Activated CD4-positive, alpha-beta T cell treated with anti-CD3 and anti-CD28 coated beads, Interleukin-2, amount 50 U/mL, for 48 hours (primary cell): ENCODE results near the gene TSN.
"Not testable (repeated sequence)": the region's sequence is repeated elsewhere in the genome, so short reads cannot be mapped to it uniquely, and the experiment has no call there.

Experiments used
- DNase-seq, 2 experiments: peaks; one replicate each; pipeline ENCODE4 v3.0.0-alpha.2; 2020

TSN gene

DNA sequence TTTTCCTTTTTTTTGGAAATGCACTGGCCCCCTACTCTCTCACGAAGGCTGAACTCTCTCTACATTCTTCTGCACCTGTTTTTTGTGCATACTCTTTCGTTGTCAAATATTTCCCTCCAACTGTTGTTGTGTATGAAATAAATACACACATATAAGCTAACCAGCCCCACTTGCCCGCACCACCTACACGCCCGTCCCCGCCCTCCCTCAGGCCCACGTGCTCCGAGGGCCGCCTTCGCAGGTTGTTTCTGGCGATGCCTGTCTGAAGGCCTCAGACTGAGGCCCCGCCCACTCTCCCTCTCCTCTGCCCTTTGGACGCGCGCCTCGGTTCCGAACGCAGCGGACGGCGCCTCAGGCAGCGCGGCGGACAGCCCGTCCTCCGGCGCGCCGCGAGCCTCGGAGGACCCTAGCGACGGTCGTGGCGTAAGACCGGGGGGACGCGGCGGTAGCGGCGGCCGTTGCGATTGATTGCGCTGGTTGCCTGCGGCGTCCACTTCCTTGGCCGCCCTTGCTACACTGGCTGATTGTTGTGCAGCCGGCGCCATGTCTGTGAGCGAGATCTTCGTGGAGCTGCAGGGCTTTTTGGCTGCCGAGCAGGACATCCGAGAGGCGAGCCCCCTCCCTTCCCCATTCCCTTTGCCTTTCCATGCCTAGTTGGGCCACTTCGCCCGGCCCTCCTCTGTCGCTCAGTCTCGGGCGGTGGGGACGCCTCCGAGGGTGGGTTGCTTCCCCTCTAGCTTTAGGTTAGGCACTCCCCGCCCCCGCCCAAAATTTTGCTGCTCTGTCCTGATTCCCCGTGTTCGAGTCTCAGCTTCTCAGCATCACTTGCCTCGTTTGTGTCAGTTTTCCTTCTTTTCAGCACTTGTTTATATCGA, at the start of gene TSN:
Gene TSN (plus strand): TSS at position 415 of the 875 bp plus-strand sequence. CDS start 129 bp downstream, at position 544.
- peak; percentile 97 to 98 for DNase-seq

DNA sequence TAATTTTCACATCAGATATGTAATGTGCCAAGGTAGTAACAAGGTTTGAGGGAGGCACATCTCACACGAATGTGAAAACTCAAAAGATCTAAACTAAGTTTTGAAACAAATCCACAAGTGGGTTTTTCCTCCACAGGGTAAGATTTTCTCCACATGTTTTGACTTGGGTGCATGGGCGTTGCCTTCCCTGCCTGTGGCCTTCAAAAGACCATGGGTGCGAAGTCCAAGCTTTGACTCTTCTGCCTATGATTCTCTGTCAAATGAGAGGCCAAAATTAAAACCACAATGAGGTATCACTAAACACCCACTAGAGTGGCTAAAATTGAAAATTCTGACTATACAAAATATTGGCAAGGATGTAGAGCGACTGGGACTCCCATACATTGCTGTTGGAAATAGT, 49.5 kb upstream of the TSN start:
- no peak for DNase-seq

DNA sequence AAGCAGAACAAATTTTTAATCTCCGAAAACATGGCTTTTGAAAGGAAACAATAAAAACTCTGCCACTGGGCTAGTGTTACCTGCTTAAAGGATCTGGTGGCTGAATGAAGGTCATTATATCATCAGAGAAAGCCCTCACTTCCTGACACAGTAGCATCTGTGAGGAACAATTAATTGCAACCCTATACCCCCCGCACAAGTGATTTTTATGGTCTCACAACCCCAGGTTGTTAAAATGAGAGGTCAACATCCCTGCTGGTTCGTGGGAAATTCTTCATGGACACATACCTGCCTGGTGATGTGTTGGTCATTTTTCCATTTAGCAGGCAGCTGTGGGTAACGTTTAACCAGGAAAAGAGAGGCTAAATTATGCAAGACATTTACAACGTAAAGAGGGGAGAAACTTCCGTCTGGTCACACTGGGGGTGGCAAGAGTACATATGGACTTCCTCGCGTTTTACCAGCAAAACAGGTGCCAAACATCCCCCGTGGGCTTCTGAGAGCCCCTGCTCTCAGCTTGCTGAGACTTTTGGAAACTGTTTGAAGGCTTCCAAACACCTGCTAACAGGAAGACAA, 48.0 kb upstream of the TSN start:
- DNase-seq = no peak

DNA sequence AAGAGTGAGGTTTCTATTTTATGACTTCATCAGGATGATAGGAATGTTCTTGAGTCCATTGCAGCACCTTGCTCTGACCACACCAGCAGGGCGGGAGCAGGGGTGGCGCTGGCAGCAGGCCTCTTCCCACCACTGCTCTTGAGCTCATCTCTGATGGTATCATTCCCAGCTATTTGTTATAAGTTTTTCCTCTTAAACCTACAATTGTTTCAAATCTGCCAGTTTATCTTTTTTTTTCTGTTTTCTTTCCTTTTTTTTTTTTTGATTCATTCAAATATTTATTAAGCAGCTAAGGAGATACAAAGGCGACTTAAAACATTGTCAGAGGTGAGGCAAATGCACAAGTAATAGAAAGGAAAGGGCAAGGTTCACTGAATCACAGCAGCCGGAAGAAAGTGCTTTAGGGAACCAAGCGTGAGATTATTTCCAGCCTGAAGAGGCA, 47.5 kb upstream of the TSN start:
- DNase-seq = no peak

DNA sequence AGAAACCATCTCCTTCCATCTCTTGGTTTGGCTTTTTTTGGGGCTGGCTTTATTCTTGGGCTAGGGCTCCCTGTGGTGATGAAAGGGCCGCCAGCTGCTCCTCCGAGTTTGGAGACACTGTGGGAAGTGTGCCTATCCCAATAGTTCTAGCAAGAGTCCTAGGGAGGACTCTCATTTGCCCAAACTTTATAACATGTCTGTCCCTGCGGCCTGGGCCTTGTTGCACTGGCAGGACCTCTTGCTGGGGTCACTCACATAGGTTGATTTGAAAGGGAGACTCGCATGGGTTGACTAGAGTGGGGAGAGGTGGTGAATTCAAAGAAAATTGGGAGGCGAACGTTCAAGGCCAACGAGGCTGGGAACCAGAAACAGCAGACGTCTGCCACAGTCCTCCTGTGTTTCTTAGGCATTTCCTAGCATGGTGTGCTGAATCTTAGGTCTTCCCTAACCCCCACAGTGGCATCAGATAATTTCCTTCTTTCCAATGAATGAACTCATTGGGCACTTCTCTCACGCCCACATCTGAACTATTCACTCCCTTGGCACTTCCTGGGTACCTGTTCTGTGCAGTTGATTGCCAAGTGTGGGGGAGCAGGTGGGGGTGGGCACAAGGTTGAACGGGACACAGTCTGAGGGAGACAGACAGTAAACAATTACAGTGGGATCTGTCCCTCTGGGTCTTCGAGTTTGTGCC, 45.5 kb upstream of the TSN start:
- DNase-seq = no peak

DNA sequence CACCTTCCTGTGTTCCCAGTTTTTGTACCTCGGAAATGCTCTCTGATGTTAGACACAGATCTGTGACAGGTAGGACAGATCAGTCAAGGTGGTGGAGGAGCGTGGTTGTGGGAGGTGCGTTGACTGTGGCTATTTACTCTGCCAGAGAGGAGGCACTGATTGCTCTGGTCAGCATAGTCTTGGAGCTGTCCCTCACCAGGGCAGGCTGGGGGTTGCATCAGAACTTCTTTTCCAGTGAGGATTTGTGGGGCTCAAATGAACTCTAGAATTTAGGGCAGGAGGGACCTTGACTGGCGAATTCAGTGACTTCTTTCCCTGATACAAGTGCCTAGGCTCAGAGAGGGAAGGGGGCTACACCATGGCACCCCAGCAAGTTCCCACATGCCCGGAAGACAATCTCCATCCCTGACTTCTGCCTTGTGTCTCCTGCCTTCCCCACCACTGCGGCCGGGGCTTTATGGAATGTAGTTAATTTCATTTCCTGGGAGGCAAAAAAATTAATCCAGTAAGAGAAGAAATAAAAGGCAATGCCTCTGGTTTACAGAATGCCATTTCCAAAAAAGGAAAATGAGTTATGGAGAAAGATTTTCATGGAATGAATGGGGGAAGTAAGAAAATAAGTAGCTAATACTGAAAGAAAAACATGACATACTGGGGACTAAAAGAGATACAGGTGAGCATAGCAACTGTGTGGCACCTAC, 44.8 kb upstream of the TSN start:
- no peak for DNase-seq

DNA sequence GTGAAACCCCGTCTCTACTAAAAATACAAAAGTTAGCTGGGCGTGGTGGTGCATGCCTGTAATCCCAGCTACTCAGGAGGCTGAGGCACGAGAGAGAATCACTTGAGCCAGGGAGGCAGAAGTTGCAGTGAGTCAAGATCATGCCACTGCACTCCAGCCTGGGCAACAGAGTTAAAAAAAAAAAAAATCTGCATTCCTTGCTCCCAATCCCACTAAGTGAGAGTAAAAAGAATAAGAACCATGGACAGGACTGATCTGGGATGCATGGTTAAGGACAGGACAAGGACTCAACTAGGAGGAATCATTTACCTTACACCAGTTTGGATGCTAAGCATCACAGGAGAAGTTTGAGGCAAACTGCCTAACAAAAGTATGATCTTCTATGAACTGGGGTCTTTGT, 44.0 kb upstream of the TSN start:
- not testable (repeated sequence) for DNase-seq

DNA sequence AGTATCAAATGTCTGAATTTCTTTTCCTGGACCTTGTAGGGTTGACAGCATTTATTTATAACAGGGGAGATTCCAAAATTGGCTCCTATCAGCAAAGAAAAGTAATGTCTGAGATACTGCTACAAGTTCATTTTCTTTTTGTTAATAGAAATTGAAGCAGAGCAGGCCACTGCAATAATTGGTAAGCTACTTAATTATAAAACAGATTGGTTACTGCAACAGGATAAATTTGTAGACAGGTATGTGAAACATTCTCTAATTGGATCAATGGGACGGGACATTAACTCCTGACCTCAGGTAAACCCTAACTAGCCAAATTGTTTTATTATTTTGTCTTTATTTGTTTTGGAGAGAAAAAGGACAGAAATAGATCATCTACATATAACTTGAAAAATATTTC, 39.3 kb upstream of the TSN start:
- DNase-seq = no peak

DNA sequence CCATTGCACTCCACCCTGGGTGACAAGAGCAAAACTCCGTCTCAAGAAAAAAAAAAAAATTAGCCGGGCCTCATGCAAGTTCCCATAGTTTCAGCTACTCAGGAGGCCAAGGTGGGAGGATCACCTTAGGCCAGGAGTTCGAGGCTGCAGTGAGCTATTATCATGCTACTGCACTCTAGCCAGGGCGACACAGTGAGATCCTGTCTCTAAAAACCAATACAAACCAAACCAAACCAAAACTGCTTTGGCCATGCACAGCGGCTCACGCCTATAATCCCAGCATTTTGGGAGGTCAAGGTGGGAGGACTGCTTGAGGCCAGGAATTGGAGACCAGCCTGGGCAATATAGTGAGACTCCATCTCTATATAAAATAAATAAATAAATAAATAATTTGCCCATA, 37.9 kb upstream of the TSN start:
- DNase-seq = no peak

DNA sequence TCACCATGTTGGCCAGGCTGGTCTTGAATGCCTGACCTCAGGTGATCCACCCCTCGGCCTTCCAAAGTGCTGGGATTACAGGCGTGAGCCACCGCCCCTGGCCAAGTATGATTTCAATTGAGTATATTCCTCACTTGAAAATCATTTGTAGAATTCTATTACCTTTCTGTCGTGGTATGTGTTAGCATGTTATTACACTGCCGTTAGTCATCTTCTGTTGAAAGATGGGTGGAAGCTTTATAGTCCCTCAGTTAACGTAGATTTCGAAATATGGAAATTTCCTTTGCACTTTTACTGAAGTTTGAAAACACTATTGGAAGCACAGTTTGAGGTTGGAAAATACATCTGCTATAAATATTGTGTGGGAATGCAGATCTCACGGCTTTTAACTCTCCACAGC, 33.5 kb upstream of the TSN start:
- peak in 1 of 2 experiments; percentile 45 for DNase-seq

DNA sequence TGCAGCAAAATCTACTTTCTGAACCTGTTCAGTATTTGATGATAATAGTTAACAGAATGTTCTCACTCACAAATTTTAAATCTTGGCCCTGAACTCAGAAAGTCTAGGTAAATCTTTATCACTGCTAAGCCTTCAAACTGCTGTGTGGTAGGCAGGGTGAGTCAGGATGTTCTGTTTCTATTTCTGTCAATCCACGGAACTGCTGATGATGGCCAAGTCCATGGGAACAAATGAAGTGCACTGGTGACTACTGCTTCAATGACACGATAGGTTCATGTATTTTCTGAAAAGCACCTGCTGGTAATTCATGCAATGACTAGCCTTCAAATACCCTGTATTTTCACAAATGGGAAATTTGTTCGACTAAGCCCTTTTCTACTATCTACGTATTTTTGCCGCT, 33.0 kb upstream of the TSN start:
- DNase-seq = peak in 1 of 2 experiments; percentile 53

DNA sequence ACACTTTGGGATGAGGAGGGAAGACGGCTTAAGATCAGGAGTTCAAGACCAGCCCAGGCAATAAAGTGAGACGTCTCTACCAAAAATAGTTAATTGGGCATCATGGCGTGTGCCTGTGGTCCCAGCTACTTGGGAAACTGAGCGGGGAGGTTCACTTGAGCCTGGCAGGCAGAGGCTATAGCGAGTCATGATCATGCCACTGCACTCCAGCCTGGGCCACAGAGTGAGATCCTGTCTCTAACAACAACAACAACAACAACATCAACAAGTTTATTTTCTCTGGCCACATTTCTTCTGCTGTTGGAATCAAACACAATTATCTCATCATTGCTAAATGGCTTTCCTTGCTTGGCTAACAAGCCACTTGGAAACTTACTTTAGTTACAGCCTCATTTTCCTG, 32.1 kb upstream of the TSN start:
- DNase-seq = no peak

DNA sequence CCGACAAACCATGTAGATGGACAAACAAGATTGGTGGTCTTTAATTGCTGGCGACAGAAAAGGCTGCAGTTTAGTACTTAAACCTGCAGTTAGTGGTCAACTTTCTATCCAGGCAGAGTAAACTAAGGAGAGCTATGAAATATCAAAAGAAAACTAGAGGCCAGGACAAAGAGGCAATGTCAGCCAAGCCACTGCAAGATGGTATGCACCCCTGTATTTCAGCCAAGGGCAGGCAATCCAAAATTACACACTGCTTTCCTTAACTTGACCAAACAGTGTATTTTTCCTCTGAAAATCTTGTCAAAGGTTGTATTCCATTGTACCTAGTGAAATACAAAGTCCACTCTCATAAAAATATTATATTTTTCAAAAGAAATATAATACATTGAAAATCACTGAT, 28.1 kb upstream of the TSN start:
- no peak for DNase-seq

DNA sequence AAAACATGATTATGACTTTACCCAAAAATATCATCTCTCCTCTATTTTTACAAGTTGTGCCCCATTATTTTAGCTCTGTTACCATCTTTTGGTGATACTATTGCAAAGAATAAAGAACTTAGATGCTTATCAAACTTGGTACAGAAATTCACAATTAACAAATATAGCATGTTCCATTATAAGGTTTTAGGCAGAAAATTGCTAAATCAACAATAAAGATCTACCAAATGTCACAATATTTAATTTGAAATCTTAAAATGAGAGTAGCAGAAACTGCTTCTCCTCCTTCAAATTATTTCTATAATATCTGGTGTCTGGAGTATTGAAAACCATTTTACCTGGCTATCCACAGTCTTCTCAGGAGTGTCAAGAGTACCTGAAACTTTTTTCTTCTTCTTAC, 27.5 kb upstream of the TSN start:
- no peak for DNase-seq

DNA sequence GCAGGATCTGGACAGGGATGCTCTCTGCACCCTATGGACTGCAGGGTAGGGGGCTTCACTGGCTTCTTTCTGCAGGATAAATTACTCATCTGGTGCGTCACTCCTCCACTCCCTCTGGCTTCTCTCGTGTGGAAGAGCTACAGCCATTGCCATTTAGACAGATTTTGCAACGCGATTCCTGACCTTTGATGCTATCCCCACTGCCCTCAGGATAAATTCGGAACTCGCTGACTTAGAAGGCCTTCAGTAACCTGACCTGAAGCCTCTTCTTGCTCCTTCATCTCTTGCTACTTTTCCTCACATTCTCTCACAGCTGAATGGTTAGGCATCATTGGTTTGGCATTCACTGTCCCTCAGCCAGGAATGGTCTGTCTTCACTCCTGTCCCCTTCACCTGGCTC, 24.1 kb upstream of the TSN start:
- DNase-seq = no peak

DNA sequence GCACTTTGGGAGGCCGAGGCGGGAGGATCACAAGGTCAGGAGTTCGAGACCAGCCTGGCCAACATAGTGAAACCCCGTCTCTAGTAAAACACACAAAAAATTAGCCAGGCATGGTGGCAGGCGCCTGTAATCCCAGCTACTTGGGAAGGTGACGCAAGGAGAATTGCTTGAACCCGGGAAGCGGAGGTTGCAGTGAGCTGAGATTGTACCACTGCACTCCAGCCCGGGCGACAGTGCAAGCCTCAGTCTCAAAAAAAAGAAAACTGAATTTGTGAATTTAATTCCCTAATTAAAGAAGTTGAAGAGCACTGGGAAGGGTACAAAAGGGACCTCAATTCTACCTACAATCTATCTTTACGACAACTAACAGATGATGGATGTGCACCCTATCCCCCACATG, 20.9 kb upstream of the TSN start:
- DNase-seq = not testable (repeated sequence)

DNA sequence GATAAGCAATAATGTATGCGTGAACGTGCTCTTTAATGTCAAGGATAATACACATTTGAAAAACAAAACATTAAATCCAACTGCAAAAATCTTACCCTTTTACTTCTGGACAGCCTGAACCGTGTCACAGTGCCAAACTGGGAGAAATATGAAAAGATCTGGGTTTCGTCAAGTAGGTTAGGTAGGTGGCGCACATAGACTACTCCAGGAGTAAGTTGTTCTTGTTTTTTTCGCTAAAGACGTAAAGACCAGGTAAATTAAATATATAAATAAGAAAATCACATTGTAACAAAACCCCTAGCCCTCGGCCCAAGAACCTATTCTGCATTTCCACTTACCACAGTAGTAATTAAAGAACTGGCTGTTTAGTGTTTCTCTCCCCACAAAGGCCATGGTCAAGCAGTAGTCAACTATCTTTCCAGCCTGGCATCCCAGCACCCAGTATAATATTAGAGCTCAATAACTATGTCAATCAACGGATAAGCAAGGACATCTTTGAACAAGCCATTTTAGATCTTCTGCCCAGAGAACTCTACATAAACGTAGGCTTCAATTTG, 19.9 kb upstream of the TSN start:
- no peak for DNase-seq

DNA sequence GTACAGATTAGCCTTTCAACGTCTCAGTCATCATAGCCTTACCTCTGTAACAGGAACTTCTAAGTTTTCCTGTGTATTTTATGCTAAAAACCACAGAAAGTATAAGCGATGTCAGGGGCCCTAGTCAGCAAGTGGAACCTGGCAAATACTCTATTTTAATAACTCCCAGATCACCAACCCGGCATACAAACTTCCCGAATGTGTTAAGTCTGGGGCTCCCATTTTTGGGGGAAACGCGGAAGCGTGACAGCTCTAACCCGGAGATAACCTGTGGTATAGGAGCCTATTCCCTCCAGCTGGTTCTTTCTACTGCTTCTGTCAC, 19.4 kb upstream of the TSN start:
- no peak for DNase-seq

DNA sequence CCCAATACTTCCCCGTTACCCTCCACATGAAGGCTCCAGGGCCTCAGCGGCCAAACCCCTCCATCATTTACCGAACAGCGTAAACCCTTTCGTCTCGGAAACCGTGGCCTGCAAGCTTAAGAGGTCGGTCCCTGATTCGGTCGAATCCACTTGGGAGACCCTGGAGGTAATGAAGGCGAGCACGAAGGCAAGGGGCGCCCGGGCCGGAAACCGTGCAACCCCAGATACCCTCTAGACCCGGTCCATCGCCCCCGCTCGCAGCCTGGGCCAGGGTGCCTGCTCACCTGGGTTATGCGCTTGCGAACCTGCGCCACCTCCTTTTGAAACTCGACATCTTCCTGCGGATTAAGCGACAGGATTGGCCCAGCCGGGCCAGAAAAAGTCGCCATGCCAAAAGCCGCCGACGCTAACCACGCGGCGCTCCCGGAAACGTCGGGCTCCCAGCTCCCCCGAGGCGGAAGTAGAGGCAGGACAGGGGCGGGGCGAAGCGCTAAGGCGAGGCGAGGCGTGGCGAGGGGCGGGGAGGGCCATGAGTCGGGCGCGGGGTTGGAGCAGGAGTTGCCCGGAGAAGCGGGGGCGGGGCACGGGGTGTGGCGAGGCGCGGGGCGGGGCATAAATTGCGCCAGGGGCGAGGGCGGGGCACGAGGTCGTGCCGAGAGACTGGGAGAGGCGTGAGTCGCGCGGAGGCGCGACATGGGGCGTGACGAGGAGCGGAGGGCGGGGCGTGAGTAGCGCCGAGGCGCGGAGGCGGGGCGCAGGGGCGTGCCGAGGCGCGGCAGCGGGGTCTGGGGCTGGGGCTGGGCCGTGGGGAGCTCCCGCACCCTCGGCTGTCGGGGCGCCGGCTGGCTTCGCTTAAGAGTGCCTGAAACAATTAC, 18.8 kb upstream of the TSN start, which contains the start of gene NIFK:
Gene NIFK (minus strand): TSS at position 414 of the 875 bp plus-strand sequence. CDS start 25 bp downstream, at position 389.
- DNase-seq = peak; percentile 100

DNA sequence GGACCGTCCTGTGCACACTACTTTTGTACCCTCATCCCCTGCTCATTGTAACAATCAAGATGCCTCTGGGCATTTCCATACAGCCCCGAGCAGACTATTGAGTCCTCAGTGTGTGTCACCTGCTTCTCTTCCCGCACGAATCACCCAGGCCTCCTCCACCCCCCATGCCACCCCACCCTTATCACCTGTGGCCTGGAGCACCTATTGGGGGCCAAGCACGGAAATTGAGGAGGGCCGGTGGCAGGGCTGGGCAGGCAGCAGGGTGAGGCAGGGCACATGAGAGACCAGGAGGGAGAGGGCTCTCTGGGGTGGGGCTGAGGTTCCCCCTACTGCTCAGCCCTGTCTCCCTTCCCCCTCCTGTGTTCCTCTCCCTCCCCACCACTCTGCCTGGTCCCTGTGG, 14.5 kb upstream of the TSN start:
- no peak for DNase-seq

DNA sequence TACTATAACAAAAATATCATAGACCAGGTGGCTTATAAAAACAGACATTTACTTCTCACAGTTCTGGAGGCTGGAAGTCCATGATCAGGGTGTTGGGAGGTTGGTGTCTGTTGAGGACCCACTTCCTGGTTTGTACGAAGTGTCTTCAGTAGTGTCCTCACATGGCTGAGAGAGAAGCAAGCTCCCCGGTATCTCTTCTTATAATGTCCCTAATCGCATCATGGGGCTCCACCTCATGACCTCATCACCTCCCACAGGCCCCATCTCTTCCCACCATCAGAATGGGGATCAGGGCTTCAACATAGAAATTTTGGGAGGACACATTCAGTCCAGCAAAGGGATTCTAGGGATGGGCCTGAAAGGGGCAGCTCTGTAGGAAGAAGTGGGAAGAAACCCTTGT, 14.0 kb upstream of the TSN start:
- no peak for DNase-seq

DNA sequence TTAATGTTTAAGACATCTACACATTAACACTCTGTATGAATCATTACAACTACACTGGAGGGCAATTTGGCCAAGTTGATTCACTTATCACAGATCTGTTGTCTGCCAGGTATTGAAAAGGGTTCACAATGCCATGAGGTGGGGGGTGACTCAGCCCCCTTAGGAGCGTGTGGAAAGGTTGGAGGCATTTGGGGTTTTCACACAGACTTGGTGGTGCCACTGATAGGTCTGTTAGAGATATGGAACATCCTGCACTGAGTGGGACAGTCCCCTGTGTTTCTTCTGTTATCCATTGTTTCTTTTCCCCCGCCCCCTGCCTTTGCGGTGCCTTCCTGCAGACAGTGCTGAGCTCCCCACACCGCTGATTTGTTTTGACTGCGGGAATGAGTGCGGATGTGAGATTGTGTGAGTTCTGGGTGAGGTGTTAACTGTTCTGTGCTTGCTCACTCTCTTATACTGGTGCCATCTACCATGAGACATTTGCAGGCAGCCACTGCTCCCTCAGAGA, 9.3 kb upstream of the TSN start:
- DNase-seq = peak; percentile 38 to 61
